Measurements from ENCODE around the gene HBS1L.

HBS1L gene

GRCh38 chr6:134949927-134950326 is 104.7 kb downstream of the HBS1L start, which contains the start of gene ALDH8A1:
Gene ALDH8A1 (minus strand): TSS chr6:134950101. CDS start chr6:134950053, 48 bp downstream.
- DNase-seq (ENCODE audit: low spot score), result no peak

- DNase-seq (ENCODE audit: low spot score), result no peak
These were observed 105.9 kb downstream of the HBS1L start for GRCh38 chr6:134948691-134949090.

GRCh38 chr6:134948142-134948541 is 106.5 kb downstream of the HBS1L start:
- no peak for DNase-seq (ENCODE audit: low spot score)

- no peak for DNase-seq (ENCODE audit: low spot score)
These were observed 109.6 kb downstream of the HBS1L start for GRCh38 chr6:134945045-134945444.

- DNase-seq (ENCODE audit: low spot score), result no peak
These were observed 111.0 kb downstream of the HBS1L start for GRCh38 chr6:134943522-134944111.

- no peak for DNase-seq (ENCODE audit: low spot score)
These were observed 115.7 kb downstream of the HBS1L start for GRCh38 chr6:134938896-134939295.

- DNase-seq (ENCODE audit: low spot score), result no peak
These were observed 117.2 kb downstream of the HBS1L start for GRCh38 chr6:134937426-134937825.

GRCh38 chr6:134936931-134937330 is 117.7 kb downstream of the HBS1L start:
- DNase-seq (ENCODE audit: low spot score), result no peak

- no peak for DNase-seq (ENCODE audit: low spot score)
These were observed 118.1 kb downstream of the HBS1L start for GRCh38 chr6:134936476-134936875.

- DNase-seq (ENCODE audit: low spot score), result no peak
These were observed 119.7 kb downstream of the HBS1L start for GRCh38 chr6:134934793-134935485.

GRCh38 chr6:134932535-134933470 is 121.8 kb downstream of the HBS1L start:
- no peak for DNase-seq (ENCODE audit: low spot score)

GRCh38 chr6:134932098-134932497 is 122.5 kb downstream of the HBS1L start:
- no peak for DNase-seq (ENCODE audit: low spot score)

- DNase-seq (ENCODE audit: low spot score), result no peak
These were observed 124.2 kb downstream of the HBS1L start for GRCh38 chr6:134930463-134930862.

- no peak for DNase-seq (ENCODE audit: low spot score)
These were observed 126.3 kb downstream of the HBS1L start for GRCh38 chr6:134928151-134928900.

- no peak for DNase-seq (ENCODE audit: low spot score)
These were observed 128.8 kb downstream of the HBS1L start for GRCh38 chr6:134925800-134926199.

GRCh38 chr6:134921721-134922261 is 132.8 kb downstream of the HBS1L start:
- no peak for DNase-seq (ENCODE audit: low spot score)

GRCh38 chr6:134921276-134921675 is 133.3 kb downstream of the HBS1L start:
- no peak for DNase-seq (ENCODE audit: low spot score)

GRCh38 chr6:134920422-134920821 is 134.2 kb downstream of the HBS1L start:
- DNase-seq (ENCODE audit: low spot score), result no peak

- no peak for DNase-seq (ENCODE audit: low spot score)
These were observed 136.1 kb downstream of the HBS1L start for GRCh38 chr6:134918418-134918961.

- DNase-seq (ENCODE audit: low spot score), result peak; percentile 22
These were observed 143.1 kb downstream of the HBS1L start for GRCh38 chr6:134911547-134911946.

- no peak for DNase-seq (ENCODE audit: low spot score)
These were observed 144.1 kb downstream of the HBS1L start for GRCh38 chr6:134910593-134910935.
